ENCODE measurements around the gene RGS6. TPM values are rescaled to one million over a fixed set of nuclear protein-coding genes. Genes with fewer than 3 reads are reported as not detected.
"Not testable (repeated sequence)": the region's sequence is repeated elsewhere in the genome, so short reads cannot be mapped to it uniquely, and the experiment has no call there.

RGS6 gene
- total RNA-seq (2014; rRNA removed; shearing (Covaris generic)) = not detected in 2 replicates

DNA sequence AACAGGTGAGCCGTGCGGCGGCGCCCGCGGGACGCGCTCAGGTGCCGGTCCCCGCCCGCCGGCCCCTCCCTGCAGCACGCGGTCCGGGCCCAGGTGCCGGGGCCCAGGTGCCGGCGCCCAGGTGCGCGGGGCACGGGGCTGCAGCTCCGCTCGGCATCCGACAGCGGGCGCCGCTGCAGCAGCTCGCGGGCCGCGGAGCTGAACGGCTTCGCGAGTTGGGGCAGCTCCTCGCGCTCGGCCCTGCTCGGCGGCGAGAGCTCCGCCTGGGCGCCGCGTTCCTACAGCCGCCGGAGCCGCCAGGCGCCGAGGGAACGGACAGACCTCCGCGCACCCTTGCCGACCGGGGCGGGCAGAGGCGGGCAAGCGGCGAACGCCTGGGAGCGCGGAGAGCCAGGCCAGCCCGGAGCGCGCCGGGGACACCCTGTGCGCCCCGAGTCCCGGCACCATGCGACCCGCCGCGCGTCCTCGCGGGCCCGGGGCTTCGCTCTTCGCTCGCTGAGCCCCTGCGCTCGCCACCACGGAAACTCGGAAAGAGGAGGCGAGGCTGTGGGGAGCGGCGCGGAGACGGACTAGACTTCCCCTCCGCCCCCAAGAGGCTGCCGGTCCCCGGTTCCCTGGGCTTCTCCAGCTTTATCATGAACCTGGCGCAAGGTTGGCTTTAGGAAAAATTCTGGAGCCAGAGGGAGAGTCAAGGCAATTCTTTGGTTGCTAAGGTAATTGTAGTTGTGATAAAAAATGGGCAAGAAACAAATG is at the start of gene RGS6:
RGS6 (plus strand) TSS at position 201 of the 753 bp plus-strand sequence.
- DNase-seq (ENCODE audit: low read depth) = peak; percentile 57

- no peak for DNase-seq (ENCODE audit: low read depth)
These were observed 49.1 kb upstream of the RGS6 start for GRCh38 chr14:71883094-71883493.

DNA sequence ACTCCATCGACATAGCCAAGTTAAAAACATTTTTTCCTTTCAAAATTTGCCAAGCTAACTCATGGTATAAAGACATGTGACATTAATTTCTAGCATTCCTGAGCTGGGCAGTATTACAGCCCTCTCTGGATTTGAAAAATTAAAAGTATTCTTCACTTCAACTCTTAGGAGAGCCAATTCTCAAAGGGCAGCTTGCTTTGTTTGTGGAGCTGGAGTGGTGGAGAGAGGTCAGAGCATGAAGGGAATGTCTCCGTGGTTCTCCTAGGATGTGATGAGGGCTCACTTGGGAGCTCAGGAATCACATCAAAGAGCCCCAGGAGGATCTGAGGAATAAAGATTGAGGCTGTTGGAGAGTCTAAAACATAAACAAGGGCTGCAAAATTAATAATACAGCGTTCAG is 46.9 kb upstream of the RGS6 start:
- no peak for DNase-seq (ENCODE audit: low read depth)

- not testable (repeated sequence) for DNase-seq (ENCODE audit: low read depth)
These were observed 44.4 kb upstream of the RGS6 start for GRCh38 chr14:71887802-71888201.

- no peak for DNase-seq (ENCODE audit: low read depth)
These were observed 41.7 kb upstream of the RGS6 start for GRCh38 chr14:71890541-71890940.

DNA sequence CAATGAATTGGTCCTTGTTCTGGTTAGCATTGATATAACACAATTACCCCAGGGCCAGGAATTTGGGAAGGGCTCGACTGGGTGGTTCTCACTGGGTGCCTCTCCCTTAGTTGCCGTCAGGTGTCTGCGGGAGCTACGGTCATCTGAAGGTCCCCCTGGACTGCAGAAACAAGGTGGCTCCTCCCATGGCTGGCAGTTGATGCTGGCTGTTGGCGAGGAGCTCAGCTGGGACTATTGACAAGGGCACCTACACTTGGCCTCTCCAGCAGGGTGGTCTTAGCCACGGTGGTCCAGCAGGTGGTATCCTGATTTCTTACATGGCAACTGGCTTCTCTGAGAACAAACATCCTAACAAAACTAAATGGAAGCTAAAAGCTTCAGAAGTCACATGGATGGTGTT is 41.0 kb upstream of the RGS6 start:
- no peak for DNase-seq (ENCODE audit: low read depth)

- no peak for DNase-seq (ENCODE audit: low read depth)
These were observed 40.3 kb upstream of the RGS6 start for GRCh38 chr14:71891970-71892369.

- no peak for DNase-seq (ENCODE audit: low read depth)
These were observed 27.2 kb upstream of the RGS6 start for GRCh38 chr14:71905031-71905430.

DNA sequence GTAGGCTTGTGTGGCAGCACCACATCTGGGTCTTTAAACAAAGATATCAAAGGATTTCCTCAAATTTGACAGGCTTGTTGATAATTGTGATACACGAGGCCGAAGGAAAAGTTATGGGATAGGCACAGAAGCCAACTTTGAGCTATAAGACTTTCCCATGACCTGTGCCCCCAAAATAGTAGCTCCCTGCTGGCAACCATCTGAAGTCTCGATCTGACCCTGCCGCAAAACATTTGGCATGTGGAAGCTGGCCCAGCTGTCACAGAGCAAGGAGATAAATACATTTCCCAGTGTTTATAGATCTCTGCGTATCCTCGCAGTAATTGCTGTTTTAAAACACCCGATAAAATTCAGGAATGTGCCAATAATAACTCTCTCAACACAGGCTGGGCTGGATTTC is 26.4 kb upstream of the RGS6 start:
- no peak for DNase-seq (ENCODE audit: low read depth)

DNA sequence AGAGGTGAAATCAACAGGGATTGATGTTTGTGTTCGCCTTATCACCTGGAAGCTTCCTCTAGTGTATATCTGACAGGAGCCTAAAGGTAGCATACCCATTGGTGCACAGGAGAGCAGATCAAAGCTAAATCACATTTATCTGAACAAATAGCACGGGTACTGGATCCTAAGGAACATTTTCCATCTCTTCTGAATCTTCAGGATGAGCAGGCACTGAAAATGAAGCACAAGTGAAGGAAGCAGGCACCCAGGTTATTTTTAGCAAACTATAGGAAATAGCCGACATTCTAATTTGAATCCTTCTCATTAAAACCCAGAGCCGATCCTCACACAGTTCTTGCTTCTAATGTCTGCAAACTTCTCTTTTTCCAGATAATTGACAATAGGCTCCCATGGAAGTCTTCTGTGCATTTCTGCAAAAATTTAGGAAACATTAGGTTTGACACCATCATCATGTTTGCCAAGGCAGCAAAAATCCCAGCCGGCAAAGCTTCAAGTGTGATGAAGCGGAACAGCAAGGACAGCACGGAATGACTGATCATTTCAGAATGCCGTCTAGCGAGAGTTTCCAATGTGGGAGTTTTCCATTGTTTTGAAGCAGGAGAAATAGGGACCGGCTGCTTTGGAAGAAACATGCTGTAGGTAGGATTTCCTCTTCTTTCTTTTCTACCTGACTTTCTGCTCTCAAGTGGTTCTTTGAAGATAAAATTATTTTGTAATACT is 24.3 kb upstream of the RGS6 start:
- peak; percentile 18 for DNase-seq (ENCODE audit: low read depth)

DNA sequence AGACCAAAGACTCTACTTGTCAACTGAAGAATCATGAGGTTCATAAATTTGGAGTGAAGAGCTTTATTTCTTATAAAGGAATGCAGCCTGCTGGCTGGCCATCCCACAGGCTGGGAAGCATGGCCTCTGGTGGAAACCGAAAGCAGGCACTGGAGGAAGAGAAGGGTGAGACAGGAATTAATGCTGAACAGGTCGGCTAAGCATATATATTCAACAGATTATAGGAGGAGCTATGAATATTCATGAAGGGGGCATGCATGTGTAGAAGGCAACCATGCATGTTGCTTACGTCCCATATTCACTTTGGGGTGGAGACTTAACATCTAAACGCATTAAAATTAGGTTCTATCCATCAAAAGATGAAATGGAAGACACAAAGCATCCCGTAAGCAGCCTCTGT is 20.6 kb upstream of the RGS6 start:
- DNase-seq (ENCODE audit: low read depth) = peak; percentile 10

DNA sequence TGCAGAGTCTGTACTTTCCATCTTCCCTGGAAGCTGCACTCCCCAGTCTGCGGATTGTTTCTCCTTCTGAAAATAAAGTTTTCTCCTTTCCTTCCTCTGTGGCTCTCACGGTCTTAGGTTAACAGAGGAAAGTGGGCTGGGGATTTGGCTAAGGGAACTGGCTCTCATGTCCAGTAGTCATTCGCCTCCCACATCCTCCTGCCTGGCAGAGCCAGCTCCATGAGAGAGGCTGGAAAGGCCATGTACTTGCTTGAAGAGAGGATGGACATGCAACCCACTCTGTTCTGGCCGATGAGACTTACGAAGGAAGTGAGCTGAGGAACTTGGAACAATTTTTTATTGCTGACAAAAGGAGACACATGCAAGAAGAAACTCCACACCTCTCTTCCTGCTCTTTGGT is 18.9 kb upstream of the RGS6 start:
- DNase-seq (ENCODE audit: low read depth) = no peak

DNA sequence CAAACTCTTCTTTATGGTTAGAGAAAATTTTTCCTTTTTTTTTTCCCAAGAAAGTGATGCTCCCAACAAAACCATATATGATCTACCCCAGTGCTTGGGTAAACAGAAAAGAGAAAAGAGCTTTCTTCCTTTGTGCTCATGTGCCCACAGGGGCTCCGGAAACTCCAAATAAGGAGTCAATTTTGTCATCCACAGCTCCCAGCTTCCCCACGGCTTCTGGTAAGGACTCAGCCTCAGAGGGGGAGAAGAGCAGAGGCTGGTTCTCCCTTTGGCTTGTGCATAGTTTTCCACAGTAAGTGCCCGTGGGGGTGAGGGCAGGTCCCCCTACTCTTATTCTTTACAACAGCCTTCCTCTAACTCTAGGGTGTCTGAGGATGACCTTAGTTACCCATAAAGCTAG is 13.3 kb upstream of the RGS6 start:
- DNase-seq (ENCODE audit: low read depth) = peak; percentile 55

GRCh38 chr14:71923513-71923912 is 8.7 kb upstream of the RGS6 start:
- DNase-seq (ENCODE audit: low read depth) = no peak

DNA sequence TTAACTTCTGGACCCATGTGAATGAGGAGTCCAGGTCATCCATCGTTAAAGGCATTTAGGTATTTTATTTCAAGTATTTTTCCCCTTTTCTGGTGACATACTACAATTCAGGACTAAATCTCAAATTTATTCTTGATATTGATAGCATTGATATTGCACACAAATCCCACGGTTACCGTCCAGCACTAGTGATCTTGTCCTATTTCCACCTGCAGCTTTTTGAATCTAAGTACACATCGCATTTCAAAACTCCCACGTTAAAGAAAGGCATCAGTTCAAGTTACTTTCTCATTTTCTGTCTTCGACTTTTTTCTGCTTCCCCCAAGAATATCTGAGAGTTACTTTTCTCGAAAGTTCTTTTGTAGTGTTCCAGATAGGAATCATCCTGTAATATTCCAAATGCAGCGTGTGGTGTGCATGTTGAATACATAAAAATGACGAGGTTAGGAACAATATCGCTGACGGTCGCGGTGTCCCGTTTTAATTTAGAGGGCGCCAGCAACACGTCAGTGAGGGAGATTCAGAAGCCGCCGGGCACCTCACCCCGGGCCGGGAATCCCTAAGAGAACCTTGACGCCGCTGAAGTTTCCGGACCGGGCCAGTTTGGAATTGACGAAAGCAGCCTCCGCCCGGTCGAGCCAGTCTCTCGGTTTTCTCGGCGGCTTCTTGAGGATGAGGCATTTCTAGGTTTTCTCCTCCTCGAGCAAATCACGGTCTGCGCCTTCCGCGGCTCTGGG is 569 bp upstream of the RGS6 start:
- DNase-seq (ENCODE audit: low read depth) = peak; percentile 17

DNA sequence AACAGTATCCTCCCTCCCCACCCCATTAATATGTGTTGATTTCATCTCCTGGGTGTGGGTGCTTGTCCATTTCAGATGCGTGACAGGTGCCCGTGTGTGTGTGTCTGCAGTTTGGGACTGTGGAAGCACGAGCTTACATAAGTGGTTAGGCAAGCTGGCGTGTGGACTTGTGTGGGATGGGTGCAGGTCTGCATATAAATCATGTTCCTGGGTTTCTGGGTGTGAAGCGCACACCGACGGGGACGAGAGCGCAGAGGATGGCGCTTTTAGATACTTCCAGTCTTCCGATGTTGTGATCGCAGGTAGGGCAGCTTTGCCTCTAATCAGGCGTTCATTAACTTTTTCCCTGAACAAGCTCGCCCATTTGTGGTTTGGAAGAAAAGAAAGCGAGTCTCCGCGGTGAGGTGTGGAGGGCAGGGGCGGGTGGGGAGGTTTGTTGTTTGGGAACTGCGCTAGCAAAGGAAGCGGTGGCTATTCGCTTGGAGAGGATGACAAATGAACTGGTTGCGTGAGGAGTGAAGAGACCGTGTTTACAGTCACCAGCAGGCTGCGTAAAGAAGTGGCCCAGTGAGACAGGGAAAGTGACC is 865 bp downstream of the RGS6 start:
- peak; percentile 9 for DNase-seq (ENCODE audit: low read depth)

DNA sequence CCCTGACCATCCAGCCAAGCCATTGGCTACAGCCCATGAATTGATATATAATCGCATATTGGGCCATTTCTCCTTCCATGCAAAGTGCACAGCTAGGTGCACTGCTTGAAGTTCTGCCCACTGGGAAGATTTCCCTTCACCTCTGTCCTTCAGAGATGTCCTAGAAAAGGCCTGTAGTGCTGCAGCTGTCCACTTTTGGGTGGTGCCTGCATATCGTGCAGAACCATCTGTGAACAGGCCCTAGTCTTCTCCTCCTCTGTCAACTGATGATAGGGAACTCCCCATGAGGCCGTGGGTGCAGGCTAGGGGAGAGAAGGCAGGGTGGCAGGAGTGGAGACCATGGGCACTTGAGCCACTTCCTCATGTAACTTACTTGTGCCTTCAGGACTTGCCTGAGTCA is 6.0 kb downstream of the RGS6 start:
- DNase-seq (ENCODE audit: low read depth) = not testable (repeated sequence)

DNA sequence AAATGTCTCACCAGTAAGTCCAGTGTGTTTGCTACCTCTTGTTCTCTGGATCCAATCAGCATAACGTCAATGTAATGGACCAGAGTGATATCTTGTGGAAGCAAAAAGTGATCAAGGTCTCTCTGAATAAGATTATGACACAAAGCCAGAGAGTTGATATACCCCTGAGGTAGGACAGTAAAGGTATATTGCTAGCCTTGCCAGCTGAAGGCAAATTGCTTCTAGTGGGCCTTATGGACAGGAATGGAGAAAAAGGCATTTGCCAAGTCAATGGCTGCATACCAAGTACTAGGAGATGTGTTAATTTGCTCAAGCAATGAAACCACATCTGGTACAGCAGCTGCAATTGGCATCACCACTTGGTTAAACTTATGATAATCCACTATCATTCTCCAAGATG is 7.1 kb downstream of the RGS6 start:
- DNase-seq (ENCODE audit: low read depth) = not testable (repeated sequence)

GRCh38 chr14:71940500-71940899 is 8.3 kb downstream of the RGS6 start:
- DNase-seq (ENCODE audit: low read depth) = not testable (repeated sequence)

DNA sequence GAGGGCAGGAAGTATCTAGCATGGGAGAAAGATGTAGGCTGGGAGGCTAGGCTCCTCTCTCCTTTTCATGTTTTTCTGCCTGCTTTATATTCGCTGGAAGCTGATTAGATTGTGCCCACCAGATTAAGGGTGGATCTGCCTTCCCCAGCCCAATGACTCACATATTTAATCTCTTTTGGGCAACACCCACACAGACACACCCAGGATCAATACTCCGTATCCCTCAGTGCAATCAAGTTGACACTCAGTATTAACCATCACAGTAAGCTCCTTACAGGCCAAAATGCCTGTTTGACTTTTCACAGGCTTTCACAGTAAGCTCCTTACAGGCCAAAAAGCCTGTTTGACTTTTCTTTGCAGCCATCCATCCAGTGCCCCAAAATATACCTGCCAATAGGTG is 9.4 kb downstream of the RGS6 start:
- not testable (repeated sequence) for DNase-seq (ENCODE audit: low read depth)

DNA sequence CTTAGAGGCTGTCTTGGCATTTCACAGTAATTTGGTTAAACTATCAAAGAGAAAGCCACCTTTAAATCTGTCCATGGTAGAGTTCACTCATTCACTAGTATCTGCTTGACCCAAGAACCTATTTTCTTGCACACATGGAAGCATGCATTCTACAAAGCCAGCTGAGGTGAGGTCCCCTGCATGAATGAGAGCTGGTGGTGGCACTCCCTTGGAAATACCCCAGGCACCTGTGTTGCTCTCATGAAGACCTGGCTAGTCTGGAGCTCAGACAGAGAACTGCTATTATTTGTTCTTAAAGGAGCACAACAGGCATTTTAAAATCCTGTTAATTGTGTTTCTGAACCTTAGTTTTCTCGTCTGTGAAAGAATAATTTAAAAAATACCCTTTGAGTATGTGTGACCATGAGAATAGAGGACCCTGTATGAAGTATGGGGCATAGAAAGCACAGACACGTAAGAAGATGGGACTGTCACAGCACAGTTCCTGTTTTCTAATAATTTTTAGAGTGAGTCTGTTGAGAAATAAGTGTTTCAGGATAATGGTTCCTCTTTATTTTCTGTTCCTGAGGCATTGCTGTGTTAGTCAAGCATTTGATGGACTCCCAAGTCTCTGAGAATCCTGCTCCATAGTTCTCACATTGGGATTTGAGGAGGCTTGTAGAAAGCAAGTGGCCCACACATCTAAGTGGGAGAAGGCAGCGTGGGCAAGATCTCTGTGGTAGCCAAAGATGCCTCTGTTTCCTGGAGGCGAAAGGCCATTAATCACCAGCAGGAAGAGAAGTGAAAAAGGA is 10.9 kb downstream of the RGS6 start:
- no peak for DNase-seq (ENCODE audit: low read depth)

- no peak for DNase-seq (ENCODE audit: low read depth)
These were observed 11.4 kb downstream of the RGS6 start for GRCh38 chr14:71943695-71944018.
